Activated naive CD4-positive, alpha-beta T cell treated with anti-CD3 and anti-CD28 coated beads for 36 hours (primary cell): ENCODE results near the gene RCVRN. TPM values are rescaled to one million over a fixed set of nuclear protein-coding genes. Genes with fewer than 3 reads are reported as not detected.

Source experiments
- CTCF ChIA-PET: fragments of 350-600 bp; sonication (Branson Sonifier 250); formaldehyde crosslinking; loops from one replicate; lab custom pipeline; 2021; ENCODE audit warnings: antibody characterized with exemption; lab: Charles Lee
- DNase-seq: peaks from one replicate; pipeline ENCODE4 v3.0.0-alpha.2; 2020
- H3K27ac Mint-ChIP-seq: one replicate; pipeline ENCODE4 v1.8.0; 2021; ENCODE audit warnings: mild to moderate bottlenecking, mixed read lengths
- H3K27me3 Mint-ChIP-seq: one replicate; pipeline ENCODE4 v1.8.0; 2021; ENCODE audit warnings: low read depth, mixed read lengths
- H3K36me3 Mint-ChIP-seq: one replicate; pipeline ENCODE4 v1.8.0; 2021; ENCODE audit warnings: low read depth, mixed read lengths
- H3K4me1 Mint-ChIP-seq: one replicate; pipeline ENCODE4 v1.8.0; 2021; ENCODE audit warnings: low read depth, mixed read lengths
- H3K4me3 Mint-ChIP-seq: one replicate; pipeline ENCODE4 v1.8.0; 2021; ENCODE audit warnings: mild to moderate bottlenecking, moderate library complexity, mixed read lengths
- H3K9me3 Mint-ChIP-seq: one replicate; pipeline ENCODE4 v1.8.0; 2021; ENCODE audit warnings: mixed read lengths
- intact Hi-C: fragments of 100-400 bp; cut with micrococcal nuclease; formaldehyde crosslinking; loops from one replicate; pipeline ENCODE4 v1.15.1; 2023
- total RNA-seq, 2 experiments: library from RNA; stranded (reverse); gene quantifications; one replicate each; pipeline ENCODE4 v1.2.3, GENCODE V29; 2021

The RCVRN gene
- total RNA-seq, 2 experiments from 2014 or later: not detected

- no peak overlapping the region for H3K4me3 Mint-ChIP-seq
- no peaks in the 10 kb centered on the region for H3K4me1 Mint-ChIP-seq
- H3K27ac Mint-ChIP-seq: no peak overlapping the region
- no peaks in the 10 kb centered on the region for H3K36me3 Mint-ChIP-seq
- CTCF ChIA-PET: no interaction called here
- intact Hi-C loops: no loop called here
- DNase-seq: no peak
- no peaks in the 10 kb centered on the region for H3K9me3 Mint-ChIP-seq
- no peaks in the 10 kb centered on the region for H3K27me3 Mint-ChIP-seq
Measured at GRCh38 chr17:9918804-9919352, 13.8 kb upstream of the RCVRN start.

GRCh38 chr17:9918352-9918751 lies 13.3 kb upstream of the RCVRN start:
- Mint-ChIP-seq H3K36me3 (no peaks in the 10 kb centered on the region), H3K27ac (no peak overlapping the region), H3K4me3 (no peak overlapping the region), H3K9me3 (no peaks in the 10 kb centered on the region), H3K27me3 (no peaks in the 10 kb centered on the region), H3K4me1 (no peaks in the 10 kb centered on the region)
- DNase-seq: no peak
- CTCF ChIA-PET: no interaction called here
- intact Hi-C loops: no loop called here

- no peak for DNase-seq
- Mint-ChIP-seq H3K9me3 (no peaks in the 10 kb centered on the region), H3K27me3 (no peaks in the 10 kb centered on the region), H3K36me3 (no peaks in the 10 kb centered on the region), H3K4me1 (no peaks in the 10 kb centered on the region), H3K4me3 (no peak overlapping the region), H3K27ac (no peak overlapping the region)
- intact Hi-C loops: no loop called here
- CTCF ChIA-PET: no interaction called here
Measured at GRCh38 chr17:9917801-9918200, 12.7 kb upstream of the RCVRN start.

- Mint-ChIP-seq H3K9me3 (no peaks in the 10 kb centered on the region), H3K36me3 (no peaks in the 10 kb centered on the region), H3K27me3 (no peaks in the 10 kb centered on the region), H3K4me3 (no peak overlapping the region), H3K27ac (no peak overlapping the region), H3K4me1 (no peaks in the 10 kb centered on the region)
- CTCF ChIA-PET: interaction anchor here (0.6 kb wide), 1 partner anchor 10 kb away, joined by 3 read pairs; no protein-coding TSS in a partner anchor
- no peak for DNase-seq
- intact Hi-C loops: no loop called here
Measured at GRCh38 chr17:9917131-9917530, 12.1 kb upstream of the RCVRN start.

GRCh38 chr17:9916108-9916507 lies 11.0 kb upstream of the RCVRN start:
- no peak overlapping the region for H3K27ac Mint-ChIP-seq
- H3K27me3 Mint-ChIP-seq: no peaks in the 10 kb centered on the region
- H3K4me1 Mint-ChIP-seq: no peaks in the 10 kb centered on the region
- no peaks in the 10 kb centered on the region for H3K9me3 Mint-ChIP-seq
- no peak overlapping the region for H3K4me3 Mint-ChIP-seq
- no peak for DNase-seq
- intact Hi-C loops: no loop called here
- no peaks in the 10 kb centered on the region for H3K36me3 Mint-ChIP-seq
- CTCF ChIA-PET: no interaction called here

- Mint-ChIP-seq H3K36me3 (no peaks in the 10 kb centered on the region), H3K4me3 (no peak overlapping the region), H3K9me3 (no peaks in the 10 kb centered on the region), H3K27me3 (peaks cover 3% of the 10 kb centered on the region), H3K27ac (no peak overlapping the region), H3K4me1 (no peaks in the 10 kb centered on the region)
- DNase-seq: no peak
- CTCF ChIA-PET: no interaction called here
- intact Hi-C loops: no loop called here
Measured at GRCh38 chr17:9913476-9913875, 8.4 kb upstream of the RCVRN start.

GRCh38 chr17:9912121-9913099 lies 7.3 kb upstream of the RCVRN start:
- Mint-ChIP-seq H3K4me3 (no peak overlapping the region), H3K36me3 (no peaks in the 10 kb centered on the region), H3K9me3 (no peaks in the 10 kb centered on the region), H3K4me1 (no peaks in the 10 kb centered on the region), H3K27me3 (peaks cover 3% of the 10 kb centered on the region), H3K27ac (no peak overlapping the region)
- intact Hi-C loops: no loop called here
- CTCF ChIA-PET: no interaction called here
- no peak for DNase-seq

- no peaks in the 10 kb centered on the region for H3K4me1 Mint-ChIP-seq
- CTCF ChIA-PET: no interaction called here
- H3K9me3 Mint-ChIP-seq: no peaks in the 10 kb centered on the region
- DNase-seq: no peak
- no peaks in the 10 kb centered on the region for H3K36me3 Mint-ChIP-seq
- no peak overlapping the region for H3K4me3 Mint-ChIP-seq
- H3K27me3 Mint-ChIP-seq: peaks cover 3% of the 10 kb centered on the region
- H3K27ac Mint-ChIP-seq: no peak overlapping the region
- intact Hi-C loops: no loop called here
Measured at GRCh38 chr17:9911089-9911488, 6.0 kb upstream of the RCVRN start.

GRCh38 chr17:9908649-9909042 lies 3.6 kb upstream of the RCVRN start:
- intact Hi-C loops: no loop called here
- Mint-ChIP-seq H3K27me3 (peaks cover 3% of the 10 kb centered on the region), H3K4me3 (no peak overlapping the region), H3K4me1 (no peaks in the 10 kb centered on the region), H3K27ac (no peak overlapping the region), H3K36me3 (no peaks in the 10 kb centered on the region), H3K9me3 (no peaks in the 10 kb centered on the region)
- no peak for DNase-seq
- CTCF ChIA-PET: no interaction called here

- no peak for DNase-seq
- Mint-ChIP-seq H3K9me3 (no peaks in the 10 kb centered on the region), H3K36me3 (no peaks in the 10 kb centered on the region), H3K27ac (no peak overlapping the region), H3K27me3 (peaks cover 3% of the 10 kb centered on the region), H3K4me3 (no peak overlapping the region), H3K4me1 (no peaks in the 10 kb centered on the region)
- CTCF ChIA-PET: interaction anchor here (0.7 kb wide), 1 partner anchor 9 kb away, joined by 3 read pairs; no protein-coding TSS in a partner anchor
- intact Hi-C loops: no loop called here
Measured at GRCh38 chr17:9907883-9908648, 3.0 kb upstream of the RCVRN start.

- intact Hi-C loops: no loop called here
- CTCF ChIA-PET: interaction anchor here (0.7 kb wide), 1 partner anchor 10 kb away, joined by 3 read pairs; no protein-coding TSS in a partner anchor
- Mint-ChIP-seq H3K36me3 (no peaks in the 10 kb centered on the region), H3K4me1 (no peaks in the 10 kb centered on the region), H3K27ac (no peak overlapping the region), H3K27me3 (peaks cover 3% of the 10 kb centered on the region), H3K9me3 (no peaks in the 10 kb centered on the region), H3K4me3 (no peak overlapping the region)
- DNase-seq: no peak
Measured at GRCh38 chr17:9907131-9907530, 2.1 kb upstream of the RCVRN start.

GRCh38 chr17:9906616-9907015 lies 1.5 kb upstream of the RCVRN start:
- Mint-ChIP-seq H3K27me3 (peaks cover 3% of the 10 kb centered on the region), H3K4me1 (no peaks in the 10 kb centered on the region), H3K9me3 (no peaks in the 10 kb centered on the region), H3K27ac (no peak overlapping the region), H3K4me3 (no peak overlapping the region), H3K36me3 (no peaks in the 10 kb centered on the region)
- no peak for DNase-seq
- CTCF ChIA-PET: no interaction called here
- intact Hi-C loops: no loop called here
